ENCODE measurements around the gene TMEM196. TPM values are rescaled to one million over a fixed set of nuclear protein-coding genes. Genes with fewer than 3 reads are reported as not detected.

The TMEM196 gene
- total RNA-seq, 1 donor from 2014 or later: not detected

- no peak overlapping the region for H3K4me3 ChIP-seq (ENCODE audit: low read depth, low read length)
- H3K27me3 ChIP-seq (ENCODE audit: control insufficient read depth, insufficient read depth, low read length): no peaks in the 10 kb centered on the region
- no peak for TF ChIP-seq CTCF (IDR thresholded peaks at IDR 0.05; ENCODE audit: insufficient read depth, low read length, poor library complexity, severe bottlenecking)
- DNase-seq (ENCODE audit: low read depth): no peak
- H3K36me3 ChIP-seq (ENCODE audit: control insufficient read depth, insufficient read depth, low read length): no peaks in the 10 kb centered on the region
These were observed 67.8 kb downstream of the TMEM196 start for GRCh38 chr7:19705663-19706062.

GRCh38 chr7:19701471-19701870 lies 71.9 kb downstream of the TMEM196 start:
- H3K4me3 ChIP-seq (ENCODE audit: low read depth, low read length): no peak overlapping the region
- TF ChIP-seq CTCF (IDR thresholded peaks at IDR 0.05; ENCODE audit: insufficient read depth, low read length, poor library complexity, severe bottlenecking): no peak
- no peaks in the 10 kb centered on the region for H3K36me3 ChIP-seq (ENCODE audit: control insufficient read depth, insufficient read depth, low read length)
- no peak for DNase-seq (ENCODE audit: low read depth)
- no peaks in the 10 kb centered on the region for H3K27me3 ChIP-seq (ENCODE audit: control insufficient read depth, insufficient read depth, low read length)

GRCh38 chr7:19700936-19701335 lies 72.5 kb downstream of the TMEM196 start:
- Histone ChIP-seq H3K36me3 (ENCODE audit: control insufficient read depth, insufficient read depth, low read length) (no peaks in the 10 kb centered on the region), H3K4me3 (ENCODE audit: low read depth, low read length) (no peak overlapping the region), H3K27me3 (ENCODE audit: control insufficient read depth, insufficient read depth, low read length) (no peaks in the 10 kb centered on the region)
- no peak for DNase-seq (ENCODE audit: low read depth)
- TF ChIP-seq CTCF (IDR thresholded peaks at IDR 0.05; ENCODE audit: insufficient read depth, low read length, poor library complexity, severe bottlenecking): no peak

GRCh38 chr7:19698331-19698730 lies 75.1 kb downstream of the TMEM196 start:
- no peak for TF ChIP-seq CTCF (IDR thresholded peaks at IDR 0.05; ENCODE audit: insufficient read depth, low read length, poor library complexity, severe bottlenecking)

GRCh38 chr7:19696926-19697325 lies 76.5 kb downstream of the TMEM196 start:
- H3K4me3 ChIP-seq (ENCODE audit: low read depth, low read length): no peak overlapping the region

More at GRCh38 chr7:19698331-19698730, 75.1 kb downstream of the TMEM196 start:
- no peaks in the 10 kb centered on the region for H3K36me3 ChIP-seq (ENCODE audit: control insufficient read depth, insufficient read depth, low read length)
- H3K4me3 ChIP-seq (ENCODE audit: low read depth, low read length): no peak overlapping the region
- DNase-seq (ENCODE audit: low read depth): no peak
- no peaks in the 10 kb centered on the region for H3K27me3 ChIP-seq (ENCODE audit: control insufficient read depth, insufficient read depth, low read length)

More at GRCh38 chr7:19696926-19697325, 76.5 kb downstream of the TMEM196 start:
- Histone ChIP-seq H3K36me3 (ENCODE audit: control insufficient read depth, insufficient read depth, low read length) (no peaks in the 10 kb centered on the region), H3K27me3 (ENCODE audit: control insufficient read depth, insufficient read depth, low read length) (no peaks in the 10 kb centered on the region)
- no peak for DNase-seq (ENCODE audit: low read depth)
- TF ChIP-seq CTCF (IDR thresholded peaks at IDR 0.05; ENCODE audit: insufficient read depth, low read length, poor library complexity, severe bottlenecking): no peak

All from kidney epithelial cell (primary cell).